ENCODE results near the gene GNB1. TPM values are rescaled to one million over a fixed set of nuclear protein-coding genes. Genes with fewer than 3 reads are reported as not detected.

GNB1 gene
- total and polyA plus RNA-seq, 12 donors: 64.9 to 228 (median 168) TPM

- Histone ChIP-seq H3K27ac (peak overlapping the region; percentile 90 to 99 (median 96)), H3K4me3 (peak overlapping the region; percentile 75 to 98 (median 88)), H3K27me3 (no peaks in the 10 kb centered on the region), H3K36me3 (no peaks in the 10 kb centered on the region), H3K9me3 (no peaks in the 10 kb centered on the region), H3K4me1 (peaks cover 30 to 65% (median 53%) of the 10 kb centered on the region in 9 donors)
- DNase-seq (no peak), ATAC-seq (peak in 1 of 8 donors; percentile 9)
- no peak for TF ChIP-seq CTCF (IDR thresholded peaks at IDR 0.05)
- 59 to 77% methylated on average over 21 of the region's 21 CpGs for WGBS, 2 donors
- intact Hi-C loops (cut with DNase I): loop anchor here in 6 of 10 donors (5.0 to 10.0 kb wide), 5 partner anchors 35 to 115 kb away; partner anchors contain the start of gene NADK (in 2 of the 6)
These were observed 1.3 kb upstream of the GNB1 start for GRCh38 chr1:1892079-1892762.

DNA sequence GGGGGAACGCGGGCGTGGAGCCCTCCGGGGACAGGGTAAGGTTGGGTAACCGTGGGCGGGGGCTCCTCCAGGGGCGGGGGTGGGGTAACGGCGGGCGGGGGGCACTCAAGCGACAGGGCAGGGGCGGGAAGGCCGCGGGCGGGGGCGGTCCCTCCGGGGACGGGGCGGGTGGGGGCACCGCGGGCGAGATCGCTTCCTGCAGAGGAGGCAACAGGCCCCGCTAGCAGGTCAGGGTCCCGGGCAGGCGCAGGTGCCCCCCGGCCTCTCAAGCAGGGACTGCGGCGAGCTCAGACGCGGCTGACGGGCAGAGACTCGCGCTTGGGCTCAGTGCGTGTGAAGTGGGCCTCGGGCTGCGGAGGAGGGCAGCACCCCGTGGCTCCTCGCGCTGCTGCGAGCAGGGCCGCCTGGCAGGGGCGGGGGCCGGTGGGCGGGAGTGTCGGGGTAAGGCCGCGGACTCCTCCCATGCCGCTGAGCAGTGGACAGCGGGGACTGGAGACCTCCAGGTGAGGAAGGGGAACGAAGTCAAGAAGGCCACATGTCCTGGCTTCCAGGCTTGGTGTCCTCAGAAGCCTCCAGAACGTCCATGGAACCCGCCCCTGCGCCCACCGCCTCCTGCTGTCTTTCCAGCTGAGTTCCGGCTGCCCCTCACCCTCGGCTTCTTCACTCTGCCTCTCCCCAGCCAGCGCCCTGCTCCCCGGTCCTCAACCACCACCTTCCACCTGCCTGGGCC, 627 bp upstream of the GNB1 start:
- peak in 2 of 9 donors; percentile 20 to 24 for TF ChIP-seq CTCF (IDR thresholded peaks at IDR 0.05)
- peak overlapping the region; percentile 90 to 99 (median 96) for H3K27ac ChIP-seq
- intact Hi-C loops (cut with DNase I): loop anchor here in 6 of 10 donors (2.0 to 10.0 kb wide), 6 partner anchors 33 to 114 kb away; partner anchors contain the start of gene NADK (in 2 of the 6)
- H3K4me3 ChIP-seq: peak overlapping the region; percentile 75 to 98 (median 88)
- 2 to 4% methylated on average over 40 to 59 of the region's 59 CpGs for WGBS, 2 donors
- DNase-seq (peak; percentile 84), ATAC-seq (peak; percentile 58 to 80 (median 62))
- peaks cover 30 to 72% (median 60%) of the 10 kb centered on the region in 9 donors for H3K4me1 ChIP-seq
- H3K9me3 ChIP-seq: no peaks in the 10 kb centered on the region
- no peaks in the 10 kb centered on the region for H3K27me3 ChIP-seq
- no peaks in the 10 kb centered on the region for H3K36me3 ChIP-seq

DNA sequence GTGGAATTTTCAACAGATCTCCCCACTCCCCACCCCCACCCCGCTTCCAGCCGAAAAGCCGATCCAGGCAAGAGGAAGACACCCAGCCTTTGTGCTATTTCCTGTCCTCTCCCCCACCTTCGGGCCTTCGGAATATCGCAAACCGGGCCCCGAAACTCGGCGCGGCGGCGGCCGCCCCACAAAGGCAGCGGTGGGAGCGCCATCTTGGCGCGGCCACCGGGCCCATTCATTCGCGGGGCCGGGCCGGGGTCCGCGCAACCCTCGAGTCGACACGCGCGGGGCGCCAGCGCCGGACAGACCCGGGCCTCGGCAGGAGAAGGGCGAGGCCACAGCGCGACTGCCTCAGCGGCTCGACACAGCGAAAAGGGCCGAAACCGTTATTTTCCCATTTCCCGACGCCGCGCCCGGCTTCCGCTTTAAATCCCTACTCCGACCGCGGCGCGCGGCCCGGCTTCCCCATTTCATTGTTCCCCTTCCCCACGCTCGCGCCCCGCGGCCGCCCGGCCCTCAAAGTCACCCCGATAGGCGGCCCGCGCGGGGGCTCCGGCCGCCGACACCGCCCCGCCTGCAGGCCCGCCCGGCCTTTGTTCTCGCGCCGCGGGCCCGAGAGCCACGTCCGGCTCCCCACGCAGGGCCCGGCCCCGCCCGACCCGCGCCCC, 911 bp downstream of the GNB1 start:
- peaks cover 28 to 80% (median 64%) of the 10 kb centered on the region in 9 donors for H3K4me1 ChIP-seq
- intact Hi-C loops (cut with DNase I): loop anchor here in 8 of 10 donors (2.0 to 10.0 kb wide), 9 partner anchors 31 to 113 kb away; partner anchors contain the start of gene NADK (in 2 of the 8)
- H3K9me3 ChIP-seq: no peaks in the 10 kb centered on the region
- 0 to 1% methylated on average over 70 to 88 of the region's 88 CpGs for WGBS, 2 donors
- TF ChIP-seq CTCF (IDR thresholded peaks at IDR 0.05): peak in 1 of 9 donors; percentile 12
- DNase-seq (peak; percentile 61 to 70), ATAC-seq (peak in 6 of 8 donors; percentile 3 to 43 (median 26))
- H3K4me3 ChIP-seq: peak overlapping the region; percentile 47 to 98 (median 88)
- H3K27ac ChIP-seq: peak overlapping the region; percentile 91 to 99 (median 96)
- no peaks in the 10 kb centered on the region for H3K27me3 ChIP-seq
- peaks cover 0 to 3% (median 0%) of the 10 kb centered on the region in 9 donors for H3K36me3 ChIP-seq

Data from heart right ventricle (tissue), 16 donors.